Activated CD8-positive, alpha-beta T cell treated with anti-CD3 and anti-CD28 coated beads, Interleukin-2, amount 10 ng/mL, durations not matched to agents 7 days and 5 days (primary cell): ENCODE results near the gene TAGLN. TPM values are rescaled to one million over a fixed set of nuclear protein-coding genes. Genes with fewer than 3 reads are reported as not detected.

ENCODE experiments used
- ATAC-seq: fragments of 150-1000 bp; cut with Tn5 transposase; one replicate; pipeline ENCODE4 v1.10.0; 2021; ENCODE audit warnings: moderate library complexity
- CTCF ChIA-PET: fragments of 350-600 bp; sonication (Branson Sonifier 250); formaldehyde crosslinking; loops from one replicate; lab custom pipeline; 2021; ENCODE audit warnings: antibody characterized with exemption; lab: Charles Lee
- POLR2A ChIA-PET: fragments of 350-600 bp; sonication (Branson Sonifier 250); formaldehyde crosslinking; loops from one replicate; lab custom pipeline; 2021; ENCODE audit warnings: antibody characterized with exemption; lab: Charles Lee
- DNase-seq: peaks from one replicate; pipeline ENCODE4 v3.0.0-alpha.2; 2020
- H3K27ac Mint-ChIP-seq: one replicate; pipeline ENCODE4 v1.8.0; 2021; ENCODE audit warnings: mild to moderate bottlenecking, mixed read lengths
- H3K27me3 Mint-ChIP-seq: one replicate; pipeline ENCODE4 v1.8.0; 2021; ENCODE audit warnings: low read depth, mixed read lengths
- H3K36me3 Mint-ChIP-seq: one replicate; pipeline ENCODE4 v1.8.0; 2021; ENCODE audit warnings: low read depth, mixed read lengths
- H3K4me1 Mint-ChIP-seq: one replicate; pipeline ENCODE4 v1.8.0; 2021; ENCODE audit warnings: low read depth, mixed read lengths
- H3K4me3 Mint-ChIP-seq: one replicate; pipeline ENCODE4 v1.8.0; 2021; ENCODE audit warnings: mild to moderate bottlenecking, mixed read lengths
- H3K9me3 Mint-ChIP-seq: one replicate; pipeline ENCODE4 v1.8.0; 2022; ENCODE audit warnings: mixed read lengths; ENCODE audit not compliant: insufficient read depth
- total RNA-seq, 2 experiments: library from RNA; stranded (reverse); gene quantifications; one replicate each; pipeline ENCODE4 v1.2.3, GENCODE V29; 2021

TAGLN gene
- total RNA-seq = 1 to 10 TPM; 2.4 to 2.6 TPM

DNA sequence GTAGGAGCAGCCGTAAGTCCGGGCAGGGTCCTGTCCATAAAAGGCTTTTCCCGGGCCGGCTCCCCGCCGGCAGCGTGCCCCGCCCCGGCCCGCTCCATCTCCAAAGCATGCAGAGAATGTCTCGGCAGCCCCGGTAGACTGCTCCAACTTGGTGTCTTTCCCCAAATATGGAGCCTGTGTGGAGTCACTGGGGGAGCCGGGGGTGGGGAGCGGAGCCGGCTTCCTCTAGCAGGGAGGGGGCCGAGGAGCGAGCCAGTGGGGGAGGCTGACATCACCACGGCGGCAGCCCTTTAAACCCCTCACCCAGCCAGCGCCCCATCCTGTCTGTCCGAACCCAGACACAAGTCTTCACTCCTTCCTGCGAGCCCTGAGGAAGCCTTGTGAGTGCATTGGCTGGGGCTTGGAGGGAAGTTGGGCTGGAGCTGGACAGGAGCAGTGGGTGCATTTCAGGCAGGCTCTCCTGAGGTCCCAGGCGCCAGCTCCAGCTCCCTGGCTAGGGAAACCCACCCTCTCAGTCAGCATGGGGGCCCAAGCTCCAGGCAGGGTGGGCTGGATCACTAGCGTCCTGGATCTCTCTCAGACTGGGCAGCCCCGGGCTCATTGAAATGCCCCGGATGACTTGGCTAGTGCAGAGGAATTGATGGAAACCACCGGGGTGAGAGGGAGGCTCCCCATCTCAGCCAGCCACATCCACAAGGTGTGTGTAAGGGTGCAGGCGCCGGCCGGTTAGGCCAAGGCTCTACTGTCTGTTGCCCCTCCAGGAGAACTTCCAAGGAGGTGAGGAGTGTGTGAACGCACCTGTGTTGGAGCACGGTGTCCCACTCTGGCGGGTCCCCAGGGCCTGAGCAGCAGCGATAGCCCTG is at the start of gene TAGLN:
TSS of gene TAGLN (plus strand) at position 318 of the 863 bp plus-strand sequence. CDS start 3,644 bp downstream, outside the sequence.
- ATAC-seq (no peak), DNase-seq (no peak)
- Mint-ChIP-seq H3K9me3 (no peaks in the 10 kb centered on the region), H3K4me3 (no peak within 1 kb of the TSS), H3K4me1 (no peaks in the 10 kb centered on the region), H3K27me3 (no peaks in the 10 kb centered on the region), H3K27ac (no peak within 1 kb of the TSS), H3K36me3 (peaks cover 3% of the 10 kb centered on the region)
- ChIA-PET CTCF (no interaction called here), POLR2A (no interaction called here)

DNA sequence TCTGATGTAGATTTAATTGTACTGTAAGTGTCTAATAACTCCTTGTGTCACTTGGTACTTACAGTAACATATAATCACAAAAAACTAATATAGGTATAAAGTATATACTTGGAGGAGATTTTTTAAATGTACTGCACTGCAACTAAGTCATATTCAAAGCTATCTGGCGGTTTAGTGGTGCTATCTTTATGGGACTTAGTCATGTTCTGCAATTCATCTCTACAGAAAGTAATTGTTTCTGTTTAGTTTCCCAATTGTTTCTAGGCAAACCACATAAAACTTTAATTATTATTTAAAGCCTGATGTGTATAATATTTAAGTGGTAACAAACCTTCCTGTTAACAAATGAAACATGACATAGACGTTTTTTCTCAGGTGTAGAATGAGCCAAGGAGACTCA is 47.1 kb upstream of the TAGLN start:
- no peak overlapping the region for H3K4me3 Mint-ChIP-seq
- H3K27me3 Mint-ChIP-seq = no peaks in the 10 kb centered on the region
- H3K4me1 Mint-ChIP-seq = peaks cover 16% of the 10 kb centered on the region
- ATAC-seq (no peak), DNase-seq (no peak)
- H3K9me3 Mint-ChIP-seq = no peaks in the 10 kb centered on the region
- H3K27ac Mint-ChIP-seq = no peak overlapping the region
- CTCF ChIA-PET = no interaction called here
- peaks cover 42% of the 10 kb centered on the region for H3K36me3 Mint-ChIP-seq
- POLR2A ChIA-PET = no interaction called here

DNA sequence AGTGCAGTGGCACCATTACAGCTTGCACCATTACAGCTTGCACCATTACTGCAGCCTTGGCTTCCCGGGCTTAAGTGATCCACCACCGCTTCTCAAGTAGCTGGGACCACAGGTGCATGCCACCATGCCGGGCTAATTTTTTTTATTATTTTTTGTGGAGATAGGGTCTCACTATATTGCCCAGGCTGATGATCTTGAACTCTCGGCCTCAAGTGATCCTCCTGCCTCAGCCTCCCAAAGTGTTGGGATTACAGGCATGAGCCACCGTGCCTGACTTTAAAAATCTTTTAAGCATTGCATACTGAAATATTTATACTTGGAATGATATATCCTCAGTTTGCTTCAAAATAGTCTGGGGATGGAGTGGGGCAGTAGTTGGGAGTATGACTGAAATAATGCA is 44.7 kb upstream of the TAGLN start:
- no peaks in the 10 kb centered on the region for H3K27me3 Mint-ChIP-seq
- no peak overlapping the region for H3K27ac Mint-ChIP-seq
- POLR2A ChIA-PET = interaction anchor here (0.7 kb wide), 1 partner anchor 453 kb away, joined by 3 read pairs; no protein-coding TSS in a partner anchor
- CTCF ChIA-PET = interaction anchor here (1.4 kb wide), 1 partner anchor 10 kb away, joined by 3 read pairs; the partner anchor contains the start of gene PAFAH1B2
- ATAC-seq (no peak), DNase-seq (no peak)
- H3K36me3 Mint-ChIP-seq = peaks cover 45% of the 10 kb centered on the region
- H3K9me3 Mint-ChIP-seq = no peaks in the 10 kb centered on the region
- H3K4me3 Mint-ChIP-seq = no peak overlapping the region
- H3K4me1 Mint-ChIP-seq = peaks cover 9% of the 10 kb centered on the region

DNA sequence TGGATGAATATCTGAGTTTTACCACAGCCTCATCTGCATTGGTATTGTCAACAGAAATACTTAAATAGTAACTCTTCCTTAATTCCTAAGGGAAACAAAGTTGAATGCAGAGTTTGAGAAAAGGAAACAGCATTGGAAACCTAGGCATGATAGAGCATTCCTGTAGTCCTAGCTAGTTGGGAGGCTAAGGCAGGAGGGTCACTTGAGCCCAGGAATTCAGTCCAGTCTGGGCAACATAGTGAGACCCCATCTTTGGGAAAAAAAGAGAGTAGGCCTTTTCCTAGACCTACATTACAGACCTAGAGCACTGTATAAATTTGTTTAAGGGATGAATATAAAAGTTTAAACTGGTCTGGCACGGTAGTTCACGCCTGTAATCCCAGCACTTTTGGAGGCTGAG is 41.7 kb upstream of the TAGLN start:
- ATAC-seq = no peak
- CTCF ChIA-PET = interaction anchor here (0.9 to 1.1 kb wide), 2 partner anchors 13 to 269 kb away, joined by 4 read pairs; no protein-coding TSS in a partner anchor
- POLR2A ChIA-PET = interaction anchor here (0.7 kb wide), 1 partner anchor 36 kb away, joined by 3 read pairs; no protein-coding TSS in a partner anchor
- Mint-ChIP-seq H3K36me3 (peaks cover 46% of the 10 kb centered on the region), H3K4me1 (peaks cover 8% of the 10 kb centered on the region), H3K27me3 (no peaks in the 10 kb centered on the region), H3K27ac (no peak overlapping the region), H3K4me3 (no peak overlapping the region), H3K9me3 (no peaks in the 10 kb centered on the region)
- DNase-seq = no peak

DNA sequence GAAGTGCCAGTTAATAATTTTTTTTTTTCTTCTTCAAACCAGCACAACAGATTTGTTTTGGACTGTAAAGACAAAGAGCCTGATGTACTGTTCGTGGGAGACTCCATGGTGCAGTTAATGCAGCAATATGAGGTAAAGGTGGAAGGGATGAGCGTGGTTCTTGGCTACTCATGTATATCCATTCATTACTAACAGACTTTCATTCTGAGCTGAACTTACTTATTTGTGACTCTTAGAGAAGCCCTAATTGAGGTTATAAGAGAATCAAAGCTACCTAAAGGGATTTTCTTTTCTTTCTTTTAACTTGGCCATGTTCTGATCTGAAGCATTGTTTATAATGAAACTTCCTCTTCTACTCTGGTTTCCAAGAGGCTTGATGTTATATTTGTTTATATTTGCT is 39.3 kb upstream of the TAGLN start:
- ATAC-seq = no peak
- Mint-ChIP-seq H3K4me3 (no peak overlapping the region), H3K36me3 (peaks cover 47% of the 10 kb centered on the region), H3K27ac (no peak overlapping the region), H3K9me3 (no peaks in the 10 kb centered on the region), H3K4me1 (peaks cover 5% of the 10 kb centered on the region), H3K27me3 (no peaks in the 10 kb centered on the region)
- ChIA-PET CTCF (no interaction called here), POLR2A (no interaction called here)
- no peak for DNase-seq

DNA sequence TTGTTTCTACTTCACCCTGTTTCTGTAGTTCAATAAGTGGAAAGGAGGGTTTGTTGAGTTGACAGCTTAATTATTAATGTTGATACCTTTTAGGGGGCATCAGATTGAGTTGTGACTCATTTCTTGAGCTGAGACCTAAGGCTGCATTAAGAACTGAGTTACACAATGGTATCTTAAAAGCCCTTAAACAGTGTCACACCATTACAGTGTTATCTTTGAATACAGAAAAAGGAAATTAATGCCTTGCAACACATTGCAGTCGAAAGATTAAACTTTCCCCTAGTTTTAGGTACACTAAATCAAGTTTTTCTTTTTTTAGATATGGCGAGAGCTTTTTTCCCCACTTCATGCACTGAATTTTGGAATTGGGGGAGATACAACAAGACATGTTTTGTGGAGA is 38.3 kb upstream of the TAGLN start:
- CTCF ChIA-PET = interaction anchor here (0.7 to 1.5 kb wide), 4 partner anchors 14 to 95 kb away, joined by 3 to 4 read pairs (median 3); no protein-coding TSS in a partner anchor
- no peak for ATAC-seq
- no peak overlapping the region for H3K27ac Mint-ChIP-seq
- H3K27me3 Mint-ChIP-seq = no peaks in the 10 kb centered on the region
- POLR2A ChIA-PET = no interaction called here
- H3K9me3 Mint-ChIP-seq = no peaks in the 10 kb centered on the region
- peaks cover 4% of the 10 kb centered on the region for H3K4me1 Mint-ChIP-seq
- peaks cover 54% of the 10 kb centered on the region for H3K36me3 Mint-ChIP-seq
- H3K4me3 Mint-ChIP-seq = no peak overlapping the region
- DNase-seq = no peak

DNA sequence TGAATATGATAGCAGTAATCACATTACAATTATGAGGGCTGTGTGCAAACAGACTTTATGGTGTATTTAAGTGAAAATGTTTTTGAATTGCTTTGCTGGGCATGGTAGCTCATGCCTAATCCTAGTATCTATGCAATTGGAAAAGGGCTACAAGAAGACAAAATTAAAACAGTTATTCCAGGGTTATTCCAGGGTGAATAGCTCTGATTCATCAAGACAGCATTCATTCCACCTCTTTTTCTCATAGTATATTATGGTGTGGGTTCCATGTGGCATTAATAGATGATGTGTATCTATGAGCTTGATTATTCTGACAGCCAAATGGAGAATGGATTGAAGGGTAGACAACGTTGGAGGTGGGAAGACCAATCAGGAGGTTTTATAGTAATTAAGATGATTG is 32.7 kb upstream of the TAGLN start:
- Mint-ChIP-seq H3K9me3 (no peaks in the 10 kb centered on the region), H3K27me3 (no peaks in the 10 kb centered on the region), H3K27ac (no peak overlapping the region), H3K36me3 (peaks cover 57% of the 10 kb centered on the region), H3K4me1 (no peaks in the 10 kb centered on the region), H3K4me3 (no peak overlapping the region)
- POLR2A ChIA-PET = interaction anchor here (0.6 to 1.2 kb wide), 3 partner anchors 12 to 375 kb away, joined by 3 read pairs; partner anchors contain the start of genes APOA5 and SIDT2
- DNase-seq (no peak), ATAC-seq (no peak)
- CTCF ChIA-PET = interaction anchor here (1.3 to 1.8 kb wide), 3 partner anchors 12 to 60 kb away, joined by 4 to 9 read pairs (median 7); partner anchors contain the start of gene SIDT2

DNA sequence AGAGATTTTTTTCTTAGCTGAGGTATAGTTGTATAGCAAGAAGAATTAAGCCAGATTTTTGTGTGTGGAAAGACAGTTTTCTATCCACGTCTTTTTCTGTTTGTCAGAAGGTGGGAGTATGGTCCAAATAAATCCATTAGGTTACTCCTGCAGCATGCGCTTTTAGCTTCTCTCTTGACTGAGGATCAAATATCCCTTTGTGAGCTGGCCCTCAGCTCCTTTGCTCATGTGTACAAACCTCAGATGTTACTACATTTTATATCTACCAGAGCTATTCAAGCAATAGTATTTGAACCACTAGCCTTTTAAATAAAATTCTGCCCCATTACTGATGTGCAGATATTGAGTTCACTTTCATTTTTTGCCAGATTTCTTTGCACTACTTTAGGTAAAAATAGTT is 29.4 kb upstream of the TAGLN start:
- H3K4me1 Mint-ChIP-seq = peaks cover 11% of the 10 kb centered on the region
- no peak for ATAC-seq
- H3K27me3 Mint-ChIP-seq = no peaks in the 10 kb centered on the region
- no peak for DNase-seq
- CTCF ChIA-PET = interaction anchor here (0.9 to 1.0 kb wide), 2 partner anchors 9 to 62 kb away, joined by 4 read pairs; partner anchors contain the start of genes PCSK7, RNF214 and SIDT2
- H3K27ac Mint-ChIP-seq = no peak overlapping the region
- POLR2A ChIA-PET = interaction anchor here (1.1 kb wide), 1 partner anchor 25 kb away, joined by 3 read pairs; no protein-coding TSS in a partner anchor
- H3K36me3 Mint-ChIP-seq = peaks cover 45% of the 10 kb centered on the region
- no peak overlapping the region for H3K4me3 Mint-ChIP-seq
- no peaks in the 10 kb centered on the region for H3K9me3 Mint-ChIP-seq

DNA sequence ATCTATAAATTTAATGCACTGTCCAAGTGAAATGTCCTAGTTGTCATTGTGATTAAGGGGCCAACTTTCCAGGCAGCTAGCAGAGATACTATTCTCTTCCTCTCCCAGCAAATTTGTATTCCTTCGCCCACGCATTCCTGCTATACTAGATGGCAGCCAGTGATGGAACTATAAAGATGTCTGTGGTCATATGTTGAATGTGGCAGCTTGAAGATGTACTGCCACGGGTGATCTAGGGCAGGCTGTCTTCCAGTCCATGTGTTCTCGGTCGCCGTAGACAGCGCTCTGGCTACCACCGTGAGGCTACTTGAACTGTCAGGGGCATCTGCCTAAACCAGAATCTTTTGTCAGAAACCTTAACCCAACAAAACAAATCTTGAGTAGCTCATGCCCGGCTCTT is 29.0 kb upstream of the TAGLN start:
- ChIA-PET POLR2A (interaction anchor here (0.6 kb wide), 1 partner anchor 161 kb away, joined by 3 read pairs; no protein-coding TSS in a partner anchor), CTCF (interaction anchor here (0.9 to 1.0 kb wide), 2 partner anchors 8 to 62 kb away, joined by 4 read pairs; partner anchors contain the start of genes PCSK7, RNF214 and SIDT2)
- DNase-seq (no peak), ATAC-seq (no peak)
- Mint-ChIP-seq H3K27me3 (no peaks in the 10 kb centered on the region), H3K4me3 (no peak overlapping the region), H3K36me3 (peaks cover 42% of the 10 kb centered on the region), H3K27ac (no peak overlapping the region), H3K9me3 (no peaks in the 10 kb centered on the region), H3K4me1 (peaks cover 11% of the 10 kb centered on the region)

DNA sequence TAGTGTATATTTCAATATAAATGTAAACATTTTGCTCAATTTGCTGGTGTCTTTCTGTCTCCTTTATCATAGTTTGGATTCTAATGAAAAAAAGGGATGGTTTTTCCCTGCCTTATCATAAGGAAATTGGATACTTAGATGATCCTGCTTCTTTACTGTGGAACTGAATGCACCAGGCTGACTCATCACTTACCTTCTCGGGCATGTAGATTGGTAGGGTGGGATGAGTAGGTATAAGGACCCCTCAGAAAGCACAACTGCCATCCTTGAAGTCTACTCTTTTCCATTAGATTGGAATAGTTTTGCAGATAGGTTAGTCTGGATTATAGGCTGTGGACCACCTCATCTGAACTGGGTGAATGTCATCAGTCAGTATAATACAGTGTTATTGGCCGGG is 28.2 kb upstream of the TAGLN start:
- POLR2A ChIA-PET = interaction anchor here (0.6 kb wide), 1 partner anchor 160 kb away, joined by 3 read pairs; no protein-coding TSS in a partner anchor
- no peak overlapping the region for H3K27ac Mint-ChIP-seq
- H3K36me3 Mint-ChIP-seq = peaks cover 36% of the 10 kb centered on the region
- no peak overlapping the region for H3K4me3 Mint-ChIP-seq
- CTCF ChIA-PET = no interaction called here
- no peak for ATAC-seq
- peaks cover 11% of the 10 kb centered on the region for H3K4me1 Mint-ChIP-seq
- no peaks in the 10 kb centered on the region for H3K9me3 Mint-ChIP-seq
- H3K27me3 Mint-ChIP-seq = no peaks in the 10 kb centered on the region
- no peak for DNase-seq

DNA sequence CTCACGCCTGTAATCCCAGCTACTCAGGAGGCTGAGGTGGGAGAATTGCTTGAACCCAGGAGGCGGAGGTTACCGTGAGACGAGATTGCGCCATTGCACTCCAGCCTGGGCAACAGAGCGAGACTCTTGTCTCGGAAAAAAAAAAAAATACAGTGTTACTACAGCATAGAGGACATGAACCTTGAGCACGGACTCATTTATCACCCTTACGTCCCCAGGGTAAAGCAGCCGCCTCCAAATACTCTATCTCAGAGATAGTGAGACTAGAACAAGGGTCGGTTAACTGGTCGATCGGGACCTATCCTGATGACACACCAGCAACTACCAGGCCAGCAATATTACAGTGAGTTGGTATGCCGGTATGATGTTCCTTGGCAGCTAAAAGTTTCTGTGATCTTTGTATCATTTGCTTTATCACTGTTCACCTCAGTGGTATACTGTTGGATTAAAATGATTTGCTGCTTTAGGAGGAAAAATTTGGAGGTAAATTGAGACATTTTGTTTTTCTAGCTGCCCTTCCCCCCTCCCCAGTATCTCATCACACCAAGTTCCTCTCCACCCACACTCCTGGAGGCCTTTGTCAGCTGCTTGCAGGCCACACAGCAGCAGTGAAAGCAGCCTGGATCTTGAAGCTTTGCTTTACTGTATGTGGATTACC is 27.6 kb upstream of the TAGLN start:
- no peaks in the 10 kb centered on the region for H3K27me3 Mint-ChIP-seq

More for the DNA sequence above, 27.6 kb upstream of the TAGLN start:
- H3K4me3 Mint-ChIP-seq = no peak overlapping the region
- no peaks in the 10 kb centered on the region for H3K9me3 Mint-ChIP-seq
- ATAC-seq (no peak), DNase-seq (no peak)
- peaks cover 11% of the 10 kb centered on the region for H3K4me1 Mint-ChIP-seq
- H3K36me3 Mint-ChIP-seq = peaks cover 31% of the 10 kb centered on the region
- ChIA-PET POLR2A (no interaction called here), CTCF (interaction anchor here (0.8 to 1.7 kb wide), 4 partner anchors 9 to 65 kb away, joined by 3 to 11 read pairs (median 5); partner anchors contain the start of gene PAFAH1B2)
- peak overlapping the region; percentile 11 for H3K27ac Mint-ChIP-seq
